Measurements from ENCODE around the gene PTGES3.

Gene PTGES3

DNA sequence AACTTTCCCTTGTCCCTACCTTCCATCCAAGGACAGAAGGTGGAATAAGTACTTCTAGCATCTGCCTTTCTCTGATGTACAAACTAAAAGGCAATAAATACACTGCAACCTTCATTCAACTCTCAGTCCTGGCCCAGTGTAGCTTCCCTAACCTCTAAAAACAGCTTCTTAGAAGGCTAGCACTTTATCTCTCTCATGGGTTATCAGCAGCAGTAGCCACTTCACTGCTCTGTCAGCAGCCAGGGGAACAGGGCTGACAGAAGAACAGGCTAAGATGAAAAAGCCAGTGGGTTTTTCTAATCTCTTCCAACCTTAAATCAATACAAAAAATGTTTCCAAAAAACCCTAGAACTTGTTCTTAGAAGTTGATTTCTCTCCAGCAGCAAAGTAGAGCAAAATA lies 71.2 kb downstream of the PTGES3 start:
- DNase-seq, result no peak

DNA sequence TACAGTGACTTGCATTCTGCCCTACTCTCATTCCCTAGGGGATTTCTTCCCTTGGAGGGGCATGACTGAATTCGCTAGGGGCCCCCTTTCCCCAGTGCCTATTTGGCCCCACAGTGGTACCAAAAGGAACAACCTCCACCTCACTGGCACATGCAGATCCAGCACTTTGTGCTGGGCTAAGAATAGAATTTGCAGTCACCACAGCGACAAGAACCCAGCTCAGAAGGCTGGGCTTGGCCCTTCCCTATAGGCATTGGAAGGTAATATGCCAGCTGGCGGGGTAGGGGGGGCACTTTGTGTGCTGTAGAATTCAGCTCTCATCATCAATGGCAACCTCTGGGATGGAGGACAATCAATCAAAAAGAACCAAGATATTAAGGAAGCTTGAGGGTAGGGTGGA lies 71.8 kb downstream of the PTGES3 start:
- no peak for DNase-seq

DNA sequence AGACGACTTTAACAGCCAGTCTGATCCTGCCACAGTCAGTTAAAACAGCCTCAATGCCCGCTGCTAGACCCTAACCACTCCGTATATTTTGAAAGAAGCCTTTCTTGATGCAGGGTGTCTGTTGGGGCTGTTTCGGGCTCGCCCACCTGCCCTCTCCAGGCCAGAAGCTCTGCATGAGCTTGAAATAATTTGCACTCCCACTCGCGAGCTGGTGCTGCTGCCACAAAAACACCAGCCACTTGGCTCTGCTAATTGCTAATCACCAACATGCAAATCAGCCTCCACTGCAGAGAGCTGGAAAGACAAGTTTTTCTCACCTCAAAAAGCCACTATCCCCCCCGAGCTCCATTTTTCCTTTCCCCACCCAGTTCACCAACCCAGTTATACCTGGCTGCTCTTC lies 73.5 kb downstream of the PTGES3 start:
- DNase-seq, result no peak

All from retina (tissue), 1 donor.